Measurements from ENCODE around the gene DSCAML1.

GRCh38 chr11:117669062-117669461, 128.0 kb downstream of the DSCAML1 start:
- TF ChIP-seq CTCF (conservative IDR thresholded peaks at IDR 0.05; ENCODE audit: low read depth, low read length) (no peak), EZH2 (IDR thresholded peaks at IDR 0.05; ENCODE audit: low read length, unreplicated experiment) (no peak)
